A673 (cell line): ENCODE data around the gene TMBIM1. TPM values are rescaled to one million over a fixed set of nuclear protein-coding genes. Genes with fewer than 3 reads are reported as not detected.

Experiments used
- BruUV-seq: library from RNA; stranded (reverse); fragments of 400-500 nt; replicated peaks from 2 replicates; lab custom pipeline; 2021; lab: Mats Ljungman, UMichigan
- CTCF ChIA-PET: fragments of 300-600 bp; sonication (Branson Sonifier 250); formaldehyde crosslinking; loops from one replicate; lab custom pipeline; 2022; ENCODE audit warnings: antibody characterized with exemption; lab: Charles Lee
- POLR2A ChIA-PET: fragments of 300-600 bp; sonication (Branson Sonifier 250); formaldehyde crosslinking; loops from one replicate; lab custom pipeline; 2022; ENCODE audit warnings: antibody characterized with exemption; ENCODE audit not compliant: low non-redundant PET; lab: Charles Lee
- DNase-seq: peaks from one replicate; pipeline ENCODE4 v3.0.0-alpha.2; 2015; ENCODE audit warnings: low spot score
- H3K27ac ChIP-seq: fragments of 200-600 bp; sonication (generic); 2 replicates; pipeline ENCODE4 v1.5.1; 2016; ENCODE audit warnings: mixed run types, low read depth, mild to moderate bottlenecking, mixed read lengths, antibody characterized with exemption, low read length; ENCODE audit not compliant: poor library complexity, severe bottlenecking
- H3K27me3 ChIP-seq: fragments of 200-600 bp; sonication (generic); replicated peaks from 2 replicates; pipeline ENCODE4 v1.6.1; 2017; ENCODE audit warnings: mixed run types, low read depth, mild to moderate bottlenecking, mixed read lengths, antibody characterized with exemption, low read length; ENCODE audit not compliant: insufficient read depth, poor library complexity
- H3K36me3 ChIP-seq: fragments of 200-600 bp; sonication (generic); 2 replicates; pipeline ENCODE4 v1.6.1; 2016; ENCODE audit warnings: mixed run types, mild to moderate bottlenecking, mixed read lengths, antibody characterized with exemption, low read length; ENCODE audit not compliant: insufficient read depth, poor library complexity, severe bottlenecking
- H3K4me1 ChIP-seq: fragments of 200-600 bp; sonication (generic); 2 replicates; pipeline ENCODE4 v1.6.1; 2017; ENCODE audit warnings: mixed run types, mild to moderate bottlenecking, mixed read lengths, antibody characterized with exemption, low read length; ENCODE audit not compliant: insufficient read depth, poor library complexity, severe bottlenecking
- H3K4me3 ChIP-seq: fragments of 200-600 bp; sonication (generic); 2 replicates; pipeline ENCODE4 v1.5.1; 2016; ENCODE audit warnings: low read depth, mixed run types, mild to moderate bottlenecking, mixed read lengths, low read length; ENCODE audit not compliant: poor library complexity, severe bottlenecking
- H3K9me3 ChIP-seq: fragments of 200-600 bp; sonication (generic); 2 replicates; pipeline ENCODE4 v1.6.1; 2016; ENCODE audit warnings: mixed run types, low read depth, mild to moderate bottlenecking, mixed read lengths, antibody characterized with exemption, low read length; ENCODE audit not compliant: poor library complexity, severe bottlenecking
- EZH2 ChIP-seq: fragments of 200-600 bp; sonication (generic); IDR thresholded peaks from 2 replicates; pipeline ENCODE4 v1.6.1; 2017; ENCODE audit warnings: borderline replicate concordance, low read depth, mild to moderate bottlenecking, mixed read lengths, antibody characterized with exemption, low read length; ENCODE audit not compliant: poor library complexity, severe bottlenecking
- intact Hi-C: fragments of 100-400 bp; cut with micrococcal nuclease; formaldehyde crosslinking; loops from one replicate; pipeline ENCODE4 v1.10.0; 2022; ENCODE audit not compliant: unreplicated experiment
- total RNA-seq: library from RNA; stranded (reverse); gene quantifications from 2 replicates; pipeline ENCODE4 v1.2.3, GENCODE V29; 2021
- TF ChIP-seq, protein P1 (sequence below): fragments of 300-800, 200-600 bp; sonication (generic); conservative IDR thresholded peaks from 2 replicates; pipeline ENCODE4 v1.5.1; 2017; ENCODE audit warnings: low read depth, mild to moderate bottlenecking, antibody characterized with exemption, low read length, moderate library complexity, mixed read lengths

Gene TMBIM1
- total RNA-seq, 1 experiment from 2014 or later = 43.9 TPM

DNA sequence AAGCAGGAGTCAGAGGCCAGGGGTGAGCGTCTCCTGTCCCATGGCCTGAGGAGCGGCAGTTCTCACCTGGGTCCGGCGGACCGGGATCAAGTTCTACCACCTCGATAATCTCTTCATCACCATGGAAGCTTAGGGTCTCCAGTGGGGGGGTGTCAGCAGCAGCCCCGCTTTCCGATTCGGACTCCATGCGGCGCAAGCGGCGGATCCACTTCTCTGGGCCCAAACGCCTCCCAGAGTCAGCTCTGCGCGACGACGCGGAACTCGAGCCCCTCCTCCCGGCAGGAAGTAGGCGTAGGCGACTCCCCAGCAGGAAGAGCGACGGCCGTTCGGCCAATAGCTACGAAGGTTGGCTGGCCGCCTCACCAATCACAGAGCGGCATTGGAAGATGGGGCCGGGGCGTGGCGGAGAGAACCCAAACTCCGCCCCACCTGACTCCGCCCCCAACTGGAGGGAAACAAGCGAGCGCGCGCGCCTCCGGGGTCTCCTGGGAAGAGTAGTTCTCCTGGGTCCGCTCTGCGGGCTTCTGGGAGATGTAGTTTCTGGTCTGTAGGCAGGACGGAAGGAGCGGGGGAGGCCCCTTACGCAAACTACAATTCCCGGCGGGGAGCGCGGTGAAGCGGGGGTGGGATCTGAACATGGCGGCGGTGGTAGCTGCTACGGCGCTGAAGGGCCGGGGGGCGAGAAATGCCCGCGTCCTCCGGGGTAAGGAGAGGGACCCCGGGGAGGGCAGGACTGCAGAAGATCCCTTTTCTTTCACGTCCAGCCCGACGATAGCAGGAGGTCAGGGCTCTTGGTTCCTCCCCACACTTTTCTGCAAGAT is 22.2 kb downstream of the TMBIM1 start, which contains the start of the genes AAMP and PNKD:
TSS of gene AAMP (minus strand) at position 238 of the 821 bp plus-strand sequence. CDS start at position 187, 51 bp downstream.
TSS of gene PNKD (plus strand) at position 620 of the 821 bp plus-strand sequence. CDS start at position 637, 17 bp downstream.
- Histone ChIP-seq H3K27ac (peak within 1 kb of the TSS; percentile 74), H3K36me3 (peaks cover 26% of the 10 kb centered on the region), H3K4me1 (peaks cover 20% of the 10 kb centered on the region), H3K27me3 (no peaks in the 10 kb centered on the region), H3K9me3 (no peaks in the 10 kb centered on the region), H3K4me3 (peak within 1 kb of the TSS; percentile 91)
- intact Hi-C loops = loop anchor here (5.0 kb wide), 2 partner anchors 83 to 577 kb away; no protein-coding TSS in a partner anchor
- peak; percentile 100 for DNase-seq
- CTCF ChIA-PET = interaction anchor here (0.5 to 1.9 kb wide), 2 partner anchors 126 to 191 kb away, joined by 3 to 4 read pairs; no protein-coding TSS in a partner anchor
- no TSS peak for BruUV-seq
- POLR2A ChIA-PET = interaction anchor here (0.6 kb wide), 1 partner anchor 138 kb away, joined by 3 read pairs; no protein-coding TSS in a partner anchor
- no peak for TF ChIP-seq EZH2
- TF ChIP-seq, protein P1, sequence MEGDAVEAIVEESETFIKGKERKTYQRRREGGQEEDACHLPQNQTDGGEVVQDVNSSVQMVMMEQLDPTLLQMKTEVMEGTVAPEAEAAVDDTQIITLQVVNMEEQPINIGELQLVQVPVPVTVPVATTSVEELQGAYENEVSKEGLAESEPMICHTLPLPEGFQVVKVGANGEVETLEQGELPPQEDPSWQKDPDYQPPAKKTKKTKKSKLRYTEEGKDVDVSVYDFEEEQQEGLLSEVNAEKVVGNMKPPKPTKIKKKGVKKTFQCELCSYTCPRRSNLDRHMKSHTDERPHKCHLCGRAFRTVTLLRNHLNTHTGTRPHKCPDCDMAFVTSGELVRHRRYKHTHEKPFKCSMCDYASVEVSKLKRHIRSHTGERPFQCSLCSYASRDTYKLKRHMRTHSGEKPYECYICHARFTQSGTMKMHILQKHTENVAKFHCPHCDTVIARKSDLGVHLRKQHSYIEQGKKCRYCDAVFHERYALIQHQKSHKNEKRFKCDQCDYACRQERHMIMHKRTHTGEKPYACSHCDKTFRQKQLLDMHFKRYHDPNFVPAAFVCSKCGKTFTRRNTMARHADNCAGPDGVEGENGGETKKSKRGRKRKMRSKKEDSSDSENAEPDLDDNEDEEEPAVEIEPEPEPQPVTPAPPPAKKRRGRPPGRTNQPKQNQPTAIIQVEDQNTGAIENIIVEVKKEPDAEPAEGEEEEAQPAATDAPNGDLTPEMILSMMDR = 0 out of 2 replicates have a peak, but pooled peaks have one; percentile 18

DNA sequence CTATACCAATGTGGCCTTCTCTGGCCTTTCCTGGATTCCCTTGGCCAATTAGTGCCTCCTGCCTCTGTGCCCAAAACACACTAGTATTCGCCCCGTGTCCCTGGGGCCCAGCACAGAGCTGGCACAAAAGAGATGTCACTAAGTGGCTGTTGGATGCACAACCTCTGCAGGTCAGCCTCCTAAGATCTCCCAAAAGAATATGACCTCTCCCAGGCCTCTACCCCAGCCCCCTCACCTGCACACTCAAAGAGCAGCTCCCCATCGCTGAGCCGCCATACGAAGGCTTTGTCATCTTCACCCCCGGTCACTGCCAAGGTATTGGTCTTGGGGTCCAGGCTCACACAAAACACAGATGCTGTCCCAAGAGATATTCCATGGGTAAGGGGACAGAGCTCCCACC is 25.0 kb downstream of the TMBIM1 start:
- peaks cover 12% of the 10 kb centered on the region for H3K4me1 ChIP-seq
- H3K9me3 ChIP-seq = no peaks in the 10 kb centered on the region
- BruUV-seq = no TSS peak
- no peaks in the 10 kb centered on the region for H3K27me3 ChIP-seq
- no peak for DNase-seq
- TF ChIP-seq, protein P1 = no peak
- TF ChIP-seq EZH2 = no peak
- no peak overlapping the region for H3K27ac ChIP-seq
- ChIA-PET POLR2A (no interaction called here), CTCF (no interaction called here)
- intact Hi-C loops = no loop called here
- no peak overlapping the region for H3K4me3 ChIP-seq
- peaks cover 26% of the 10 kb centered on the region for H3K36me3 ChIP-seq

GRCh38 chr2:218266316-218266979 is 25.9 kb downstream of the TMBIM1 start:
- TF ChIP-seq, protein P1 = no peak
- no peak for TF ChIP-seq EZH2
- no TSS peak for BruUV-seq
- intact Hi-C loops = no loop called here
- peaks cover 11% of the 10 kb centered on the region for H3K4me1 ChIP-seq
- peaks cover 26% of the 10 kb centered on the region for H3K36me3 ChIP-seq
- H3K27me3 ChIP-seq = no peaks in the 10 kb centered on the region
- no peak for DNase-seq
- POLR2A ChIA-PET = no interaction called here
- H3K9me3 ChIP-seq = no peaks in the 10 kb centered on the region
- no peak overlapping the region for H3K27ac ChIP-seq
- CTCF ChIA-PET = no interaction called here
- no peak overlapping the region for H3K4me3 ChIP-seq
